HG03439 (cell line): ENCODE data around the gene GRIFIN.

ENCODE experiments used
- ATAC-seq: cut with Tn5 transposase; IDR thresholded peaks from one replicate; pipeline ENCODE4 v1.9.1; 2021; ENCODE audit warnings: mild to moderate bottlenecking, moderate library complexity; ENCODE audit not compliant: unreplicated experiment

The GRIFIN gene

GRCh38 chr7:2476298-2476697 is at the start of gene GRIFIN:
Gene GRIFIN (minus strand): TSS chr7:2476398. CDS start chr7:2476383, 15 bp downstream.
- no peak for ATAC-seq

- no peak for ATAC-seq
These were observed 48.8 kb upstream of the GRIFIN start for GRCh38 chr7:2524808-2525657.

GRCh38 chr7:2523941-2524807 is 48.0 kb upstream of the GRIFIN start:
- ATAC-seq, result no peak

- no peak for ATAC-seq
These were observed 47.3 kb upstream of the GRIFIN start for GRCh38 chr7:2523461-2523936.

- ATAC-seq, result no peak
These were observed 46.7 kb upstream of the GRIFIN start for GRCh38 chr7:2522780-2523433.

GRCh38 chr7:2521952-2522591 is 45.9 kb upstream of the GRIFIN start:
- ATAC-seq, result no peak

- ATAC-seq, result no peak
These were observed 45.1 kb upstream of the GRIFIN start for GRCh38 chr7:2521341-2521745.

GRCh38 chr7:2520761-2521290 is 44.6 kb upstream of the GRIFIN start:
- no peak for ATAC-seq

- ATAC-seq, result no peak
These were observed 44.0 kb upstream of the GRIFIN start for GRCh38 chr7:2520131-2520760.

GRCh38 chr7:2519119-2519930 is 43.1 kb upstream of the GRIFIN start, which contains the start of gene LFNG:
Gene LFNG (plus strand): TSS chr7:2519774. CDS start chr7:2519862, 88 bp downstream.
- peak; percentile 80 for ATAC-seq

- no peak for ATAC-seq
These were observed 42.5 kb upstream of the GRIFIN start for GRCh38 chr7:2518737-2519118.

- no peak for ATAC-seq
These were observed 41.7 kb upstream of the GRIFIN start for GRCh38 chr7:2517678-2518507.

GRCh38 chr7:2517026-2517425 is 40.8 kb upstream of the GRIFIN start:
- no peak for ATAC-seq

- ATAC-seq, result no peak
These were observed 40.0 kb upstream of the GRIFIN start for GRCh38 chr7:2516194-2516555.

- ATAC-seq, result no peak
These were observed 39.4 kb upstream of the GRIFIN start for GRCh38 chr7:2515424-2516193.

- ATAC-seq, result no peak
These were observed 38.5 kb upstream of the GRIFIN start for GRCh38 chr7:2514473-2515423.
